Thyroid gland (tissue), 4 donors: ENCODE results near the gene MAPK1.
"Not testable (repeated sequence)": the region's sequence is repeated elsewhere in the genome, so short reads cannot be mapped to it uniquely, and the experiment has no call there.

Source experiments
- POLR2A ChIP-seq, 2 donors: fragments of 450-650 bp; IDR thresholded peaks; one replicate each; pipeline ENCODE4 v1.6.1; 2017; ENCODE audit warnings: antibody characterized with exemption in 2 of 2, mild to moderate bottlenecking in 2 of 2, moderate library complexity in 1 of 2
- TF ChIP-seq, protein P1 (sequence below), 6 experiments: fragments of 200-600 bp in 3 of 6; fragments of 450-650 bp in 3 of 6; sonication (generic) in 3 of 6; IDR thresholded peaks; one replicate each; pipeline ENCODE4 v1.5.1; 2016 to 2019; ENCODE audit warnings: antibody characterized with exemption in 6 of 6, mild to moderate bottlenecking in 2 of 6, inconsistent platforms in 1 of 6, moderate library complexity in 1 of 6

DNA sequence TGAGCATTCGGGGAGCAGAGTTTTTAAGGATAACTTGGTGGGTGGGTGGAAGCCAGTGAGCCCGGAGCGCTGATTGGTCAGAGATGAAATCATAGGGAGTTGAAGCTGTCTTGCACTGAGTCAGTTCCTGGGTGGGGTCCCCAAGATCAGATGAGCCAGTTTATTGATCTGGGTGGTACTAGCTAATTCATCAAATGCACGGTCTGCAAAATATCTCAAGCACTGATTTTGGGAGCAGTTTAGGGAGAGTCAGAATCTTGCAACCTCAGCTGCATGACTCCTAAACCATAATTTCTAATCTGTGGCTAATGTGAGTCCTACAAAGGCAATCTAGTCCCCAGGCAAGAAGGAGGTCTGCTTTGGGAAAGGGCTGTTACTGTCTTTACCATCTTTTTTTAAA lies 42.9 kb upstream of the MAPK1 start:
- TF ChIP-seq, protein P1, sequence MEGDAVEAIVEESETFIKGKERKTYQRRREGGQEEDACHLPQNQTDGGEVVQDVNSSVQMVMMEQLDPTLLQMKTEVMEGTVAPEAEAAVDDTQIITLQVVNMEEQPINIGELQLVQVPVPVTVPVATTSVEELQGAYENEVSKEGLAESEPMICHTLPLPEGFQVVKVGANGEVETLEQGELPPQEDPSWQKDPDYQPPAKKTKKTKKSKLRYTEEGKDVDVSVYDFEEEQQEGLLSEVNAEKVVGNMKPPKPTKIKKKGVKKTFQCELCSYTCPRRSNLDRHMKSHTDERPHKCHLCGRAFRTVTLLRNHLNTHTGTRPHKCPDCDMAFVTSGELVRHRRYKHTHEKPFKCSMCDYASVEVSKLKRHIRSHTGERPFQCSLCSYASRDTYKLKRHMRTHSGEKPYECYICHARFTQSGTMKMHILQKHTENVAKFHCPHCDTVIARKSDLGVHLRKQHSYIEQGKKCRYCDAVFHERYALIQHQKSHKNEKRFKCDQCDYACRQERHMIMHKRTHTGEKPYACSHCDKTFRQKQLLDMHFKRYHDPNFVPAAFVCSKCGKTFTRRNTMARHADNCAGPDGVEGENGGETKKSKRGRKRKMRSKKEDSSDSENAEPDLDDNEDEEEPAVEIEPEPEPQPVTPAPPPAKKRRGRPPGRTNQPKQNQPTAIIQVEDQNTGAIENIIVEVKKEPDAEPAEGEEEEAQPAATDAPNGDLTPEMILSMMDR (IDR thresholded peaks at IDR 0.05), result not testable (repeated sequence)
- not testable (repeated sequence) for TF ChIP-seq POLR2A (IDR thresholded peaks at IDR 0.05)
